CD8-positive, alpha-beta memory T cell (primary cell): ENCODE results near the gene MT1X. TPM values are rescaled to one million over a fixed set of nuclear protein-coding genes. Genes with fewer than 3 reads are reported as not detected.

Experiments used
- CTCF ChIA-PET: fragments of 350-600 bp; sonication (Branson Sonifier 250); formaldehyde crosslinking; loops from one replicate; lab custom pipeline; 2021; ENCODE audit warnings: antibody characterized with exemption; lab: Charles Lee
- POLR2A ChIA-PET: fragments of 350-600 bp; sonication (Branson Sonifier 250); formaldehyde crosslinking; loops from one replicate; lab custom pipeline; 2021; ENCODE audit warnings: antibody characterized with exemption; lab: Charles Lee
- DNase-seq, 5 donors: peaks; one replicate each; pipeline versions ENCODE4 v3.0.0 to v3.0.0-alpha.2; 2020 to 2022; ENCODE audit warnings: mixed read lengths in 1 of 5
- H3K27ac ChIP-seq: one replicate; pipeline ENCODE4 v1.7.0; 2013; ENCODE audit warnings: low read depth, mild to moderate bottlenecking, low read length, moderate library complexity
- H3K27me3 ChIP-seq: 2 replicates; pipeline ENCODE4 v1.7.0; 2013; ENCODE audit warnings: low read length, mild to moderate bottlenecking; ENCODE audit not compliant: insufficient read depth, poor library complexity, severe bottlenecking
- H3K36me3 ChIP-seq: 2 replicates; pipeline ENCODE4 v1.7.0; 2013; ENCODE audit warnings: mild to moderate bottlenecking, low read length, moderate library complexity; ENCODE audit not compliant: insufficient read depth
- H3K4me1 ChIP-seq: 2 replicates; pipeline ENCODE4 v1.7.0; 2013; ENCODE audit warnings: mild to moderate bottlenecking, low read length, moderate library complexity; ENCODE audit not compliant: insufficient read depth
- H3K4me3 ChIP-seq: 2 replicates; pipeline ENCODE4 v1.7.0; 2013; ENCODE audit warnings: mild to moderate bottlenecking, low read length
- H3K9me3 ChIP-seq: 2 replicates; pipeline ENCODE4 v1.7.0; 2013; ENCODE audit warnings: mild to moderate bottlenecking, low read length
- H3K27ac Mint-ChIP-seq, 8 donors: one replicate each; pipeline ENCODE4 v1.8.0; 2020 to 2021; ENCODE audit warnings: mixed read lengths in 8 of 8, mild to moderate bottlenecking in 6 of 8, inconsistent platforms in 3 of 8, moderate library complexity in 3 of 8
- H3K27me3 Mint-ChIP-seq, 2 donors: one replicate each; pipeline ENCODE4 v1.8.0; 2020 to 2021; ENCODE audit warnings: mixed read lengths in 2 of 2, mild to moderate bottlenecking in 1 of 2, moderate library complexity in 1 of 2
- H3K36me3 Mint-ChIP-seq, 3 donors: one replicate each; pipeline ENCODE4 v1.8.0; 2020 to 2021; ENCODE audit warnings: mixed read lengths in 3 of 3, inconsistent platforms in 1 of 3, mild to moderate bottlenecking in 1 of 3
- H3K4me1 Mint-ChIP-seq, 3 donors: one replicate each; pipeline ENCODE4 v1.8.0; 2020 to 2021; ENCODE audit warnings: mixed read lengths in 3 of 3, inconsistent platforms in 1 of 3, mild to moderate bottlenecking in 1 of 3
- H3K4me3 Mint-ChIP-seq, 7 donors: one replicate each; pipeline ENCODE4 v1.8.0; 2020 to 2021; ENCODE audit warnings: mixed read lengths in 7 of 7, mild to moderate bottlenecking in 6 of 7, moderate library complexity in 4 of 7, inconsistent platforms in 2 of 7
- H3K9me3 Mint-ChIP-seq, 5 donors: one replicate each; pipeline ENCODE4 v1.8.0; 2020 to 2022; ENCODE audit warnings: mixed read lengths in 5 of 5, mild to moderate bottlenecking in 3 of 5, moderate library complexity in 2 of 5, inconsistent platforms in 1 of 5
- polyA plus RNA-seq: library from polyadenylated mRNA; unstranded; fragments of 300-500 nt; fragmentation: Illumina TruSeq; gene quantifications from one replicate; pipeline ENCODE4 v1.2.3, GENCODE V29; 2021
- total RNA-seq, 2 experiments: library from RNA; stranded (reverse); gene quantifications; one replicate each; pipeline ENCODE4 v1.2.3, GENCODE V29; 2021

Gene MT1X
- total and polyA plus RNA-seq, 3 experiments from 2014 or later = 85.4 to 181 (median 93.8) TPM

GRCh38 chr16:56645838-56646237, 36.4 kb upstream of the MT1X start:
- DNase-seq = no peak
- no peak overlapping the region for H3K27ac ChIP-seq
- H3K4me3 Mint-ChIP-seq = no peak overlapping the region
- no peaks in the 10 kb centered on the region for H3K36me3 ChIP-seq
- no peaks in the 10 kb centered on the region for H3K27me3 ChIP-seq
- ChIA-PET POLR2A (no interaction called here), CTCF (no interaction called here)
- no peaks in the 10 kb centered on the region for H3K9me3 Mint-ChIP-seq
- H3K4me1 ChIP-seq = peaks cover 16% of the 10 kb centered on the region
- H3K9me3 ChIP-seq = no peaks in the 10 kb centered on the region
- H3K27me3 Mint-ChIP-seq = peaks cover 9 to 17% of the 10 kb centered on the region in 2 donors
- no peak overlapping the region for H3K27ac Mint-ChIP-seq
- peaks cover 18 to 28% (median 22%) of the 10 kb centered on the region in 3 donors for H3K4me1 Mint-ChIP-seq
- no peaks in the 10 kb centered on the region for H3K36me3 Mint-ChIP-seq
- no peak overlapping the region for H3K4me3 ChIP-seq

- no peak overlapping the region for H3K4me3 ChIP-seq
- H3K27me3 ChIP-seq = no peaks in the 10 kb centered on the region
- no peaks in the 10 kb centered on the region for H3K36me3 ChIP-seq
- no peak for DNase-seq
- Mint-ChIP-seq H3K27ac (no peak overlapping the region), H3K4me3 (no peak overlapping the region), H3K27me3 (peaks cover 12 to 28% of the 10 kb centered on the region in 2 donors), H3K9me3 (no peaks in the 10 kb centered on the region), H3K36me3 (no peaks in the 10 kb centered on the region), H3K4me1 (peaks cover 14 to 18% (median 17%) of the 10 kb centered on the region in 3 donors)
- H3K4me1 ChIP-seq = peaks cover 15% of the 10 kb centered on the region
- POLR2A ChIA-PET = no interaction called here
- CTCF ChIA-PET = interaction anchor here (1.7 kb wide), 1 partner anchor 55 kb away, joined by 4 read pairs; no protein-coding TSS in a partner anchor
- H3K9me3 ChIP-seq = no peaks in the 10 kb centered on the region
- no peak overlapping the region for H3K27ac ChIP-seq
These were observed 34.4 kb upstream of the MT1X start for GRCh38 chr16:56647641-56648431.

DNA sequence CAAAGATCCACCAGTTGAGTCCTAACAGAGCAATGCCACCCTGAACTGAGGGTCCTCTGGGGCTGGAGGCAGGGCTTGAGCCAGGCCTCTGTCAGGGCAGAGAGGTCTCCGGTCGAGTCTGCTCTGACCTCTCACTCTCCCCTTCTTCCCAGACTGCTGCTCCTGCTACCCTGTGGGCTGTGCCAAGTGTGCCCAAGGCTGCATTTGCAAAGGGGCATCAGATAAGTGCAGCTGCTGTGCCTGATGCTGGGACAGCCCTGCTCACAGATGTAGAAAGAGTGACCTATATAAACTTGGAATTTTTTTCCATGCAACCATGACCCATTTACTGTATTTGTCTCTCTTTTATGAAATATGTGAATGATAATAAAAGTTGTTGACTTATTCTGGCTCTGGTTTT, 33.0 kb upstream of the MT1X start:
- Mint-ChIP-seq H3K36me3 (no peaks in the 10 kb centered on the region), H3K9me3 (no peaks in the 10 kb centered on the region), H3K4me3 (no peak overlapping the region), H3K27ac (no peak overlapping the region), H3K4me1 (peaks cover under 1 to 5% (median 4%) of the 10 kb centered on the region in 3 donors), H3K27me3 (peaks cover 12 to 37% of the 10 kb centered on the region in 2 donors)
- CTCF ChIA-PET = interaction anchor here (1.7 kb wide), 1 partner anchor 53 kb away, joined by 4 read pairs; no protein-coding TSS in a partner anchor
- DNase-seq = no peak
- H3K4me1 ChIP-seq = peaks cover 3% of the 10 kb centered on the region
- no peaks in the 10 kb centered on the region for H3K9me3 ChIP-seq
- no peaks in the 10 kb centered on the region for H3K27me3 ChIP-seq
- POLR2A ChIA-PET = no interaction called here
- no peak overlapping the region for H3K27ac ChIP-seq
- H3K4me3 ChIP-seq = no peak overlapping the region
- H3K36me3 ChIP-seq = no peaks in the 10 kb centered on the region

- DNase-seq = no peak
- POLR2A ChIA-PET = no interaction called here
- H3K27me3 Mint-ChIP-seq = peaks cover 12 to 37% of the 10 kb centered on the region in 2 donors
- Histone ChIP-seq H3K36me3 (no peaks in the 10 kb centered on the region), H3K4me1 (no peaks in the 10 kb centered on the region), H3K4me3 (no peak overlapping the region), H3K27me3 (no peaks in the 10 kb centered on the region), H3K27ac (no peak overlapping the region), H3K9me3 (no peaks in the 10 kb centered on the region)
- H3K4me3 Mint-ChIP-seq = no peak overlapping the region
- H3K4me1 Mint-ChIP-seq = no peaks in the 10 kb centered on the region
- H3K9me3 Mint-ChIP-seq = no peaks in the 10 kb centered on the region
- CTCF ChIA-PET = interaction anchor here (1.7 kb wide), 1 partner anchor 53 kb away, joined by 4 read pairs; no protein-coding TSS in a partner anchor
- no peaks in the 10 kb centered on the region for H3K36me3 Mint-ChIP-seq
- H3K27ac Mint-ChIP-seq = no peak overlapping the region
These were observed 32.5 kb upstream of the MT1X start for GRCh38 chr16:56649820-56650219.

DNA sequence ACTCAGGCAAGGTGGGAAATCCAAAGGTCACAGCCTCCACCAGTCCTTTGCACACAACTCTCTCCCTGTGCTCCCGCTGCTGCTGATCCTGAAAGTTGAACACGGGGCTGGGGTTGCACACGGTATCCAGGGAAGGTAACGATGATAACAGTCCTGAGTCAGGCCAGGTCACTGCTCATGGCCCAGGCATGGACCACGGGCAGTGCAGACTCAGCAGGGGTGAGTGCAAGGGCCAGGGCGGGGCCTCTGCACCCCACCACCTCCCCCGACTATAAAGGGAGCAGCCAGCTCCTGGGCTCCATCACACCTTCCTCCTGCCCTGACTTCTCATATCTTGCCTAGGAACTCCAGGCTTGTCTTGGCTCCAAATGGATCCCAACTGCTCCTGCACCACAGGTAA, 30.7 kb upstream of the MT1X start, which contains the start of gene MT1B:
MT1B (plus strand) TSS at position 301 of the 400 bp plus-strand sequence; CDS start at position 369, 68 bp downstream.
- Histone ChIP-seq H3K27ac (no peak within 1 kb of the TSS), H3K9me3 (no peaks in the 10 kb centered on the region), H3K36me3 (no peaks in the 10 kb centered on the region), H3K4me1 (no peaks in the 10 kb centered on the region), H3K27me3 (no peaks in the 10 kb centered on the region), H3K4me3 (no peak within 1 kb of the TSS)
- no peak for DNase-seq
- no peak within 1 kb of the TSS for H3K27ac Mint-ChIP-seq
- CTCF ChIA-PET = no interaction called here
- H3K9me3 Mint-ChIP-seq = no peaks in the 10 kb centered on the region
- peaks cover 0 to under 1% (median 0%) of the 10 kb centered on the region in 3 donors for H3K4me1 Mint-ChIP-seq
- POLR2A ChIA-PET = no interaction called here
- no peaks in the 10 kb centered on the region for H3K36me3 Mint-ChIP-seq
- peaks cover 11 to 37% of the 10 kb centered on the region in 2 donors for H3K27me3 Mint-ChIP-seq
- H3K4me3 Mint-ChIP-seq = no peak within 1 kb of the TSS

GRCh38 chr16:56652600-56652999, 29.7 kb upstream of the MT1X start:
- Mint-ChIP-seq H3K27ac (no peak overlapping the region), H3K4me1 (peaks cover 0 to 8% (median 7%) of the 10 kb centered on the region in 3 donors)

GRCh38 chr16:56653218-56653617, 29.1 kb upstream of the MT1X start:
- ChIA-PET CTCF (interaction anchor here (1.0 to 2.4 kb wide), 3 partner anchors 8 to 10 kb away, joined by 3 to 8 read pairs (median 4); no protein-coding TSS in a partner anchor), POLR2A (no interaction called here)
- H3K4me3 ChIP-seq = no peak overlapping the region
- Mint-ChIP-seq H3K9me3 (no peaks in the 10 kb centered on the region), H3K36me3 (peaks cover 0 to 6% (median 0%) of the 10 kb centered on the region in 3 donors), H3K27me3 (peaks cover 6 to 37% of the 10 kb centered on the region in 2 donors), H3K27ac (no peak overlapping the region), H3K4me3 (peak overlapping the region in 1 of 7 donors; percentile 32), H3K4me1 (peaks cover 4 to 12% (median 11%) of the 10 kb centered on the region in 3 donors)
- no peaks in the 10 kb centered on the region for H3K27me3 ChIP-seq
- peaks cover 4% of the 10 kb centered on the region for H3K4me1 ChIP-seq
- DNase-seq = no peak
- H3K36me3 ChIP-seq = no peaks in the 10 kb centered on the region
- no peak overlapping the region for H3K27ac ChIP-seq
- no peaks in the 10 kb centered on the region for H3K9me3 ChIP-seq

More at GRCh38 chr16:56652600-56652999, 29.7 kb upstream of the MT1X start:
- no peaks in the 10 kb centered on the region for H3K27me3 ChIP-seq
- H3K4me1 ChIP-seq = no peaks in the 10 kb centered on the region
- no peak overlapping the region for H3K27ac ChIP-seq
- H3K4me3 ChIP-seq = no peak overlapping the region
- Mint-ChIP-seq H3K4me3 (no peak overlapping the region), H3K9me3 (no peaks in the 10 kb centered on the region), H3K36me3 (peaks cover 0 to 3% (median 0%) of the 10 kb centered on the region in 3 donors), H3K27me3 (peaks cover 8 to 37% of the 10 kb centered on the region in 2 donors)
- no peaks in the 10 kb centered on the region for H3K9me3 ChIP-seq
- no peak for DNase-seq
- POLR2A ChIA-PET = no interaction called here
- CTCF ChIA-PET = interaction anchor here (1.0 to 1.2 kb wide), 2 partner anchors 9 kb away, joined by 3 to 4 read pairs; no protein-coding TSS in a partner anchor
- no peaks in the 10 kb centered on the region for H3K36me3 ChIP-seq
